Renal pelvis (tissue), 4 donors: ENCODE results near the gene CUEDC1. TPM values are rescaled to one million over a fixed set of nuclear protein-coding genes. Genes with fewer than 3 reads are reported as not detected.
A peak's percentile ranks its signal among the peaks of the same experiment; 100 is the strongest.
"Not testable (repeated sequence)": the region's sequence is repeated elsewhere in the genome, so short reads cannot be mapped to it uniquely, and the experiment has no call there.

Experiments used
- DNase-seq: peaks from one replicate; pipeline ENCODE4 v3.0.0-alpha.2; 2013
- polyA plus RNA-seq, 3 donors: library from polyadenylated mRNA; unstranded; fragments of 120-200 nt; gene quantifications; one replicate each; pipeline ENCODE4 v1.2.1, GENCODE V29; 2013; ENCODE audit not compliant: insufficient read length in 3 of 3

CUEDC1 gene
- polyA plus RNA-seq, 3 donors = 45.1 to 51.0 (median 46.2) TPM

DNA sequence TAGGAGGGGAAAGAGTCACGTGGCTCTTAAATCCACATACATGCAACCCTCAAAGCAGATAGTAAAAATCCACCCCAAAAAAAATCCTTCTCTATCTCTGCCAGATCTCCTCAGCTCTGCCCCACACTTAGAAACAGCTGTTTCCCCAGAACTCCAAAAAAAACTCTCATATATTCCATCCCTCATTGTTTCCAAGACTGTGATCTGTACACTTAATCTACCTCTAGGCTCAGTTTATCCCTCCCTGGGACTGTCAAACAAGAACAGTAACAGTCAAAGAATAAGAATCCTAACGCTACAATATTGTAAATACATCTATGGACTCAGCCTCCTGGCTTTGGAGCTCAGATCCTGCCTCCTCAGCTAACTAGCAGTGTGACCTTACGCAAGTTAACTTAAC is 11.6 kb downstream of the CUEDC1 start:
- DNase-seq = no peak

GRCh38 chr17:57943140-57943539 is 12.1 kb downstream of the CUEDC1 start:
- DNase-seq = no peak

DNA sequence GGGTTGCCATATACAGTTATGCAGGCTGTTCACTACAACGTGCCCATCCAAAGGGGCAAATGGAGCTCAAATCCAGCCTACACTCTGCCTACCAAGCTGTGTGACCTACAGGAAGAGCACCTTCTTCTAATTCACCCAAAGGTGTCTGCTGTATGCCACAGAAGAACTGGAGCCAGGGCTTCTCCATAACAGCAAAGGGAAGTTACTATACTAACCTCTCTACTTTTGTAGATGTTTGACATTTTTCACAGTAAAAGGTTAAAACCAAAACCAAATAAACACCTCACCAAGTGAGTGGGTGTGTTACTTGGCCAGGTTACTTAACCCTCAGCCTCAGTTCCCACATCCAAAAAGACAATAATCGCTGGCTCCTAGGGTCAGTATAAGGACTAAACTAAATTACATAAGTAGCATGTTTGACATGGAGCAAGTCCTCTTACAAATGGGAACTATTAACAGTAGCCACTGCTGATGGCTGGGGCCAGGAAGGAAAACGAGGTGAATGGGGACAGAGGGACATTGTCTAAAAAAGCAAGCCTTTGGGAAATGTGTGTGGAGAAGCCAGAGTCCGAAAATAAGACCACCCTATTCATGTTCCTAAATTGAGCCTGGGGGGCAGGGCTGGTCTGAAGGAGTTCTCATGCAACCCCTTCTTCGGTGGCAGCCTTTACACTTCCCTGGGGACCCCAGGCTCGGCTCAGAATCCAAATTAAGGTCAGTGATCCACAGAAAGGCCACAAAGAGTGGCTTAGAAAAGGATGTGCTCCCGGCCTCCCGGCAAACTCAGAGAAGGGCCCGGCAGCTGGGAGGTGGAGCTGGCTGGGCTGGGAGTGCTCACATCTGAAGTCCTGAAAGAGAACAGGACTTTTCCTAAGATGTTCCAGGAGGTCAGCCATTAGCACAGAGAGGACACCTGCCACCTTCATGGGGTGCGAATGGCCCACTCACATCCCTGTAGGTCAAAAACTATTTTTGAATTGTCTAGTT is 13.5 kb downstream of the CUEDC1 start:
- DNase-seq = no peak

GRCh38 chr17:57940653-57941329 is 14.4 kb downstream of the CUEDC1 start:
- no peak for DNase-seq

DNA sequence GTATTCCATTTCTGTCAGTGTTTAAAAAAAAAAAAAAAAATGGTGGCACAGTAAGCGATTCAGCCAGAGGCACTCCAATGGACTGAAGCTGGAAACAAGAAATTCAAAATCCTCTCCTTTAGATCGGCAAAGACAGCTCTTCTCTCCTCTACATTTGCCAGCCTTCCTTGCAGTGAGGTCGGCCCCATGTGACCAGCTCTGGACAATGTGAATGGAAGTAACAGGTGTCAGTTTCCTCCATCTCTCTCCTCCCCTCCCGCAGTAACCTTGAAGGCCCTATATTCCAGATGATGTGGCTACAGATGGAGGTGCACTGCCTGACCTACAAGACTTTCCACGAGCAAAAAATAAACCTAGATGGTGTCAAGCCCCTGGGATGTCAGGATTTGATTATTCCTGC is 15.0 kb downstream of the CUEDC1 start:
- no peak for DNase-seq

GRCh38 chr17:57939797-57940196 is 15.4 kb downstream of the CUEDC1 start:
- no peak for DNase-seq

- DNase-seq = no peak
Measured at GRCh38 chr17:57938061-57938502, 17.1 kb downstream of the CUEDC1 start.

DNA sequence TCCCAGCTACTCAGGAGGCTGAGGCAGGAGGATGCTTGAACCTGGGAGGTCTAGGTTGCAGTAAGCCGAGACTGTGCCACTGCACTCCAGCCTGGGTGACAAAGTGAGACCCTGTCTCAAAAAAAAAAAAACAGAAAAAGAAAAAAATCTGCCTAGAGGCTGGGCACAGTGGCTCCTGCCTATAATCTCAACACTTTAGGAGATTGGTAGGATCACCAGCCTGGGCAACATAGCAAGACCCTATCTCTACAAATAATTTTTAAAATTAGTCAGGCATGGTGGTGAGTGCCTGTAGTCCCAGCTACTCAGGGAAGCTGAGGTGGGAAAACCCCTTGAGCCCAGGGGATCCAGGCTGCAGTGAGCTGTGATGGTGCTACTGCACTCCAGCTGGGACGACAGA is 17.7 kb downstream of the CUEDC1 start:
- no peak for DNase-seq

DNA sequence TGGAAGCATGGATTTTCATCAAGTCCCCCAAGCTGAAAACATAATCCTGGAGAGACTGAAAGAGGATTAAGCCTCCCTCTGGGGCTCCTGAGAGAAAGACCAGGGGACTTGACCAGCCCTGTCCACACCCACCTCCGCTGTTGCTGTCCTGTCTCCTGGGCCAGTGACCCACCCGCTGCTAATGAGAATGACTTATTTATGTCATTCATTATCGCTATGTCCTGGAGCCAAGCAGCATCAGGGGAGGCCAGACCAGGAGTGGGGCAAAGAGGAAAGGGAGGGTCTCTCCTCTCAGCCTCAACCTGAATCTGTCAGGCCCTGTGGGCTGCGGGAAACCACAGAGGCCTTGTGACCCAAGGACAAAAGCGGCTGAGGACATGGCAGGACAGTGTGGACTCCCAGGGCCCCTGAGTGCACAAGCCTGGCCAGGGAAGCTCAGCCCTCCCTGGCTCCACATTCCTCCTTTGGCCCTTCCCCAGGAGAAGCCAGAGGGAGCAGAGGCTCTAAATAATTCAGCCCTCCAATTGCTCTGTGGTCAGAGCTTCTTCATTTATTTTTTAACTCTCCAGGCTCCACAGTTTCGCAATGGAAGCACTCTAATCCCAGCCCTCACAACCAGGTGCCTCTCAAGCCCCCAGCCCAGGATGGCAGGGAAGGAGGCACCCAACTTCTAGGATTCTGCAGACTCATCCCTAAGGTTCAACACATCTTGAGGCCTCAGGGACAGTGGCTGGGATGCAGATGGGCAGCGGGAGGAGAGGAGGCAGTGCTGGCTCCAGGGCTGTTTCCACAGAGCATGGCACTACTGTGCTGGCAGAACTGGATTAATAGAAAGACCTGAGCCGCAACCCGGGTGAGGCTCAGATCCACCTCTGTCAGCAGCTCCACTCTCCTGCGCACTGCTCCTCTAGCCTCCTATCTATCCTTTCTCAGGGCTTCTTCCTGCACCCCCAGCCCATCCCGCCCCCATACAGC is 19.1 kb downstream of the CUEDC1 start:
- no peak for DNase-seq

DNA sequence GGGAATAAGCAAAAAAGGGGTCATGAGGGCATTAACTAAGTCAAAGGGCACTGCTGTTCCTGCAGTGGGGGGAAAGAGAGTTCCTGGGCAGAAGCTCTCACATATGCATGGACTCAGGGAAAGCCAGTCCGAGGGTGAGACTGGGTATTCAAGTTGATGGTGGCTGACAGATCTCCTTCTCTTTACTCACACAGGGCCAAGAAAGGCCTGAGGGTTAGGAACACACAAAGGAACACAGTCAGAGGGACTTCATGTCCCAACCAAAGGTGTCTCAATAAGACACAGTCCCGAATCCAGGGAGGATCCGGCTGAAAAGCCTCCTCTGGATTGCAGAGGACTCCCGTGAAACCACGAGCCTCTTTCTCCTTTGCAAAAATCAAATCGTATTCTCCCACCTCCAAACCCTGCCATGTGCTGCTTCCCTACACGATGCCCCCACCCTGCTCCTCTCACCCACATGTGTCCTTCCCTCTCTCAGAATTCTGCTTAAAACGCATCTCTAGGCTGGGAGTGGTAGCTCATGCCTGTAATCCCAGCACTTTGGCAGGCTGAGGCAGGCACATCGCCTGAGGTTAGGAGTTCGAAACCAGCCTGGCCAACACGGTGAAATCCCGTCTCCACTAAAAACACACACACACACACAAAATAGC is 23.6 kb downstream of the CUEDC1 start:
- DNase-seq = no peak

DNA sequence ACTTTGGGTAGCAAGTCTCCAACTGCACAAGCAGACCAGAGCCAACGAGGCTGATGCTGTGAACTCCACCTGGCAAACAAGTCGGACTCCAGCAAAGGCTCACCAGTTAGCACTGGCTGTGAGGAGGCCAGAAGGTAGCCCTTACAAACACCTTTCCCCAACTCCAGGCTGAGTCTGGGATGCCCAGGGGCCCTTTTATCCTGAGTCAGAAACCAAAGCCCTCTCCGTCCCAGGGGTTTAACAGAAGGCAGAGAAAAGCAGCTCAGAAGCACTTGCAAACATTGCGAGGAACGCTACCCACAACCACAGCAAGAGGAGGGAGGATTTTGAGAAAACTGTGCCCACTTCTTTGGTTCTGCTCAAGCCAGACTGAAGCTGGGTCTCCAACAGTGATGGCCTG is 25.0 kb downstream of the CUEDC1 start:
- no peak for DNase-seq

DNA sequence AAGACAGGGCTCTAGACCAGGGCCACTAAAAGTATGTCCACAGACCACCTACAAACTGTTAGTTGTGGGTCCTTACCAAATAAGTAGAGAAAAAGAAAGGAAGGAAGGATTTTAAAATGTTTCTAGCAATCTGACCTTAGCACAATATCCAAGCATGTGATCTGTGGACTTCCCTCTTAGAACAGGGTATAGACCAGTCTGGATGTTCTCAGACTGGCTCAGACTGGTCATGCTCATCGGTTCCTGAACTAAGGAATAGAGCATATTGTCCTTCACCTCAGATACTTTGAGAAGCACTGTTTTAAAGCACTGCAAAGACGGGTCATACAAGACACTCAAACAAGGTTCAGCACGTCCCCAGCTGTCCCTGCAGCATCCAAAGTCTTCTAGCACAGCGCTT is 25.8 kb downstream of the CUEDC1 start:
- DNase-seq = no peak

DNA sequence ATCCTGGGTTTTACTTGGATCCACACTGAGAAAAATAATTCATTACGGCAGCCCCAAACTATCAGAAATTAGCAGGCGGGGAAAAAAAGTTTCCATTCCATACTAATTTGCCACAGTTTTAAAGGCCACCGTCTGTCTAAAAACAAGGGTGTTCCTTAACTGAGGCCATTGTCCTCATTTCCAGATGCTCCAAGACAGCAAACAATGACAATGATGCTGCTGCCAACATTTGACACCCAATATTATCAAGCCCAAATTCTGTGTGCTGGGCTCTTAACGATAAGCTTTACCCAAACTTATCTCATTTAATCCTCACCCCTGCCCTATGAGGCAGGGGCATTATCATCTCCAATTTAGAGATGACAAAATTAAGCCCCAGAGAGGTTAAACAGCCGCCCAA is 26.3 kb downstream of the CUEDC1 start:
- DNase-seq = no peak

GRCh38 chr17:57927048-57927723 is 28.0 kb downstream of the CUEDC1 start:
- peak; percentile 77 for DNase-seq

DNA sequence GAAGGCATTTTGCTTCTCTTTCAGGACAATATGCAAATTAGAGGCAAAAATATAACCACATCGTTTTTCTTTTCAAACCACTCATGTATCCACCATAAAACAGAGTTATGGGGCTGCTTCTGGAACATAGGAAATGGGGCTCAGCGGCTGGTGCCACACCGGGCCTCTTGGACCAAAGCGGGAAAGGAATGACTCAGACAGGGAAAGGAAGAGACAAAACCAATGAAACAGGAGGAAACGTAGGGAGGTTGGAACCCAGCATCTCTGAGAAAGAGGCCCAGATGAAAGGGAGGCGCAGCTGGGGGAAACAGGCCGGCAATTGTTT is 28.5 kb downstream of the CUEDC1 start:
- DNase-seq = no peak

- DNase-seq = no peak
Measured at GRCh38 chr17:57925361-57925990, 29.7 kb downstream of the CUEDC1 start.

- peak; percentile 65 for DNase-seq
Measured at GRCh38 chr17:57924677-57925076, 30.5 kb downstream of the CUEDC1 start.

- no peak for DNase-seq
Measured at GRCh38 chr17:57923182-57923872, 31.9 kb downstream of the CUEDC1 start.

DNA sequence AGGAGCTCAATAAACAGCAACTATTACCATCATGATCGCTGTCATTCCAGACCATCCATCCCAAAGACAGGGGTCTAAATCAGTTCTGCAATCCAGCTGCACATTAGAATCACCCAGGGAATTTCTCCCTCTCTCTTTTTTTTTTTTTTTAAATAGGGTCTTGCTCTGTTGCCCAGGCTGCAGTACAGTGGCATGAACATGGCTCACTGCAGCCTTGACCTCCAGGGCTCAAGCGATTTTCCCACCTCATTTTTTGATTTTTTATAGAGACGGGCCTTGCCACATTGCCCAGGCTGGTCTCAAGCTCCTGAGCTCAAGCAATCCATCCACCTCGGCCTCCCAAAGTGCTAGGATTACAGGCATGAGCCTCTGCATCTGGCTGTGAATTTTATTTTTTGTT is 32.5 kb downstream of the CUEDC1 start:
- not testable (repeated sequence) for DNase-seq
